Loucy (cell line): ENCODE results near the gene LRRFIP1.

Experiments used
- H2AFZ ChIP-seq: fragments of 200-600 bp; sonication (generic); 2 replicates; pipeline ENCODE4 v1.6.0; 2016; ENCODE audit warnings: antibody characterized with exemption, mild to moderate bottlenecking, low read length, moderate library complexity
- H3F3A ChIP-seq: fragments of 200-600 bp; 2 replicates; pipeline ENCODE4 v1.6.0; 2016; ENCODE audit warnings: antibody characterized with exemption, low read depth, mild to moderate bottlenecking
- H3K27me3 ChIP-seq: fragments of 200-600 bp; sonication (generic); 2 replicates; pipeline ENCODE4 v1.6.1; 2014; ENCODE audit warnings: low read length, mild to moderate bottlenecking; ENCODE audit not compliant: insufficient read depth, poor library complexity, severe bottlenecking
- H3K36me3 ChIP-seq: fragments of 200-600 bp; sonication (generic); 2 replicates; pipeline ENCODE4 v1.6.1; 2016; ENCODE audit warnings: low read length; ENCODE audit not compliant: insufficient read depth
- H3K4me1 ChIP-seq: fragments of 200-600 bp; sonication (generic); 2 replicates; pipeline ENCODE4 v1.5.1; 2014; ENCODE audit warnings: low read length, mild to moderate bottlenecking; ENCODE audit not compliant: insufficient read depth, poor library complexity, severe bottlenecking
- H3K4me2 ChIP-seq: fragments of 200-600 bp; sonication (generic); 2 replicates; pipeline ENCODE4 v1.6.0; 2014; ENCODE audit warnings: antibody characterized with exemption, low read length, low read depth, mild to moderate bottlenecking; ENCODE audit not compliant: poor library complexity, severe bottlenecking
- H3K4me3 ChIP-seq: fragments of 200-600 bp; sonication (generic); 2 replicates; pipeline ENCODE4 v1.5.1; 2014; ENCODE audit warnings: low read length, mild to moderate bottlenecking, mixed read lengths; ENCODE audit not compliant: poor library complexity, severe bottlenecking
- H3K79me2 ChIP-seq: fragments of 200-600 bp; sonication (generic); 2 replicates; pipeline ENCODE4 v1.6.1; 2014; ENCODE audit warnings: low read length; ENCODE audit not compliant: insufficient read depth
- H3K9ac ChIP-seq: fragments of 200-600 bp; sonication (generic); 2 replicates; pipeline ENCODE4 v1.6.0; 2014; ENCODE audit warnings: mild to moderate bottlenecking, low read depth, low read length, moderate library complexity; ENCODE audit not compliant: poor library complexity, severe bottlenecking
- H3K9me2 ChIP-seq: fragments of 200-600 bp; sonication (generic); replicated peaks from 2 replicates; pipeline ENCODE4 v1.6.1; 2016; ENCODE audit warnings: low read depth, low read length, mixed read lengths
- H3K9me3 ChIP-seq: fragments of 200-600 bp; sonication (generic); 2 replicates; pipeline ENCODE4 v1.6.1; 2014; ENCODE audit warnings: mild to moderate bottlenecking, antibody characterized with exemption, low read length, low read depth; ENCODE audit not compliant: insufficient read depth
- H4K20me1 ChIP-seq: fragments of 200-600 bp; sonication (generic); 2 replicates; pipeline ENCODE4 v1.6.0; 2014; ENCODE audit warnings: antibody characterized with exemption, low read length, mild to moderate bottlenecking; ENCODE audit not compliant: insufficient read depth, poor library complexity, severe bottlenecking
- CTCF ChIP-seq: fragments of 200-600 bp; sonication (generic); conservative IDR thresholded peaks from 2 replicates; pipeline ENCODE4 v1.5.1; 2014; ENCODE audit warnings: mild to moderate bottlenecking, antibody characterized with exemption, low read length
- EZH2phosphoT487 ChIP-seq: fragments of 200-600 bp; IDR thresholded peaks from 2 replicates; pipeline ENCODE4 v1.6.1; 2018; ENCODE audit warnings: antibody characterized with exemption, mild to moderate bottlenecking, moderate library complexity, borderline replicate concordance

Gene LRRFIP1

GRCh38 chr2:237636578-237636977, 9.2 kb downstream of the LRRFIP1 start:
- Histone ChIP-seq H3K9me2 (no peaks in the 10 kb centered on the region), H3K9ac (no peak overlapping the region), H4K20me1 (no peaks in the 10 kb centered on the region), H2AFZ (no peak overlapping the region), H3K4me1 (no peaks in the 10 kb centered on the region), H3K4me3 (no peak overlapping the region), H3K27me3 (no peaks in the 10 kb centered on the region), H3K4me2 (no peak overlapping the region), H3F3A (no peaks in the 10 kb centered on the region), H3K79me2 (no peaks in the 10 kb centered on the region), H3K9me3 (no peaks in the 10 kb centered on the region), H3K36me3 (no peaks in the 10 kb centered on the region)
- TF ChIP-seq EZH2phosphoT487 (no peak), CTCF (no peak)

- no peaks in the 10 kb centered on the region for H3F3A ChIP-seq
- no peaks in the 10 kb centered on the region for H3K9me3 ChIP-seq
- H3K4me2 ChIP-seq = no peak overlapping the region
- no peak overlapping the region for H3K4me3 ChIP-seq
- H3K36me3 ChIP-seq = no peaks in the 10 kb centered on the region
- no peaks in the 10 kb centered on the region for H3K27me3 ChIP-seq
- H3K9ac ChIP-seq = no peak overlapping the region
- H2AFZ ChIP-seq = no peak overlapping the region
- no peaks in the 10 kb centered on the region for H3K79me2 ChIP-seq
- TF ChIP-seq EZH2phosphoT487 (no peak), CTCF (no peak)
- H3K4me1 ChIP-seq = no peaks in the 10 kb centered on the region
- H3K9me2 ChIP-seq = no peaks in the 10 kb centered on the region
- H4K20me1 ChIP-seq = no peaks in the 10 kb centered on the region
These were observed 10.2 kb downstream of the LRRFIP1 start for GRCh38 chr2:237637429-237638135.

DNA sequence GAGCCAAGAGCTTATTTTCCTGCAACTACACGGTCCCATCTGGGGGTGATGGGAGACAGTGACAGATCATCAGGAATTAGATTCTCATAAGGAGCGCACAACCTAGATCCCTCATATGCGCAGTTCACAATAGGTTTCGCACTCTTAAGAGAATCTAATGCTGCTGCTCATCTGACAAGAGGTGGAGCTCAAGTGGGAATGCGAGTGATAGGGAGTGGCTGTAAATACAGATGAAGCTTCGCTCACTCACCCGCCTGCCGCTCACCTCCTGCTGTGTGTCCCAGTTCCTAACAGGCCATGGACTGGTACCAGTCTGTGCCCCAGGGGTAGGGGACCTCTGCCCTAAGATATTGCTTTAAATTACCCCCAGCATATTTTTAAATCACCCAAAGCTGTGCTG, 10.8 kb downstream of the LRRFIP1 start:
- Histone ChIP-seq H3K9ac (no peak overlapping the region), H3K27me3 (no peaks in the 10 kb centered on the region), H2AFZ (no peak overlapping the region), H3F3A (no peaks in the 10 kb centered on the region), H4K20me1 (no peaks in the 10 kb centered on the region), H3K4me3 (no peak overlapping the region), H3K4me2 (no peak overlapping the region), H3K9me2 (no peaks in the 10 kb centered on the region), H3K36me3 (no peaks in the 10 kb centered on the region), H3K4me1 (no peaks in the 10 kb centered on the region), H3K9me3 (no peaks in the 10 kb centered on the region), H3K79me2 (no peaks in the 10 kb centered on the region)
- TF ChIP-seq CTCF (no peak), EZH2phosphoT487 (no peak)
